Inflammatory macrophage treated with lipopolysaccharide for 4 hours (primary cell): Measurements from ENCODE around the gene DRP2.
"Not testable (repeated sequence)": the region's sequence is repeated elsewhere in the genome, so short reads cannot be mapped to it uniquely, and the experiment has no call there.

Experiments
- DNase-seq: peaks from one replicate; pipeline ENCODE4 v3.0.0-alpha.2; 2020

DRP2 gene

GRCh38 chrX:101237041-101237440, 17.5 kb downstream of the DRP2 start:
- DNase-seq = no peak

DNA sequence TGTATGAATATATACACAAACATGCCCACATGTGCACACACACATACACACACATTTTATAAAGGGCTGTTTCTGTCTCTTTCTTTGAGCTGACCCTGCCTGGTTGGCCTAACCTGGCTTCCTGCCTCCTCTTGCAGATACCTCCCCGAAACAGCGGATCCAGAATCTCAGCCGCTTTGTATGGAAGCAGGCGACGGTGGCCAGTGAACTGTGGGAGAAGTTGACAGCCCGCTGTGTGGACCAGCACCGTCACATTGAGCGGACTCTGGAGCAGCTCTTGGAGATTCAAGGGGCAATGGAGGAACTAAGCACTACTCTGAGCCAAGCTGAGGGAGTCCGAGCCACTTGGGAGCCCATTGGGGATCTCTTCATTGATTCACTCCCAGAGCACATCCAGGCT, 21.9 kb downstream of the DRP2 start:
- no peak for DNase-seq

DNA sequence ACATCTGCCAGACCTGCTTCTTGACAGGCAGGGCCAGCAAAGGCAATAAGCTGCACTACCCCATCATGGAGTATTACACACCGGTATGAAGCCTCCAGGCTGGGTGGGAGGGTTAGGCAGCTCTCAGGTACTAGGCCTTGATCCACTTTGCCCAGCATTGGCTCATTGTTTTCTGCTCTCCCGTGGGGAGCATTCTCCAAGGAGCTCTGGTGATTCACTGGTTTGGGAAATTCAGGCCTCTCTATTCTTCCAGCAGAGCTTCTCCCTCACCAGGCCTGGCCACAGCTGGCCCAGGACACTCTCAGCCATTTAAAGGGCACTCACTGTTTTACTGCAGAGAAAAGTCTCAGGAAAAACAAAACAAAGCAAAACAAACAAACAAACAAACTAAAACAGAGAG, 33.0 kb downstream of the DRP2 start:
- no peak for DNase-seq

DNA sequence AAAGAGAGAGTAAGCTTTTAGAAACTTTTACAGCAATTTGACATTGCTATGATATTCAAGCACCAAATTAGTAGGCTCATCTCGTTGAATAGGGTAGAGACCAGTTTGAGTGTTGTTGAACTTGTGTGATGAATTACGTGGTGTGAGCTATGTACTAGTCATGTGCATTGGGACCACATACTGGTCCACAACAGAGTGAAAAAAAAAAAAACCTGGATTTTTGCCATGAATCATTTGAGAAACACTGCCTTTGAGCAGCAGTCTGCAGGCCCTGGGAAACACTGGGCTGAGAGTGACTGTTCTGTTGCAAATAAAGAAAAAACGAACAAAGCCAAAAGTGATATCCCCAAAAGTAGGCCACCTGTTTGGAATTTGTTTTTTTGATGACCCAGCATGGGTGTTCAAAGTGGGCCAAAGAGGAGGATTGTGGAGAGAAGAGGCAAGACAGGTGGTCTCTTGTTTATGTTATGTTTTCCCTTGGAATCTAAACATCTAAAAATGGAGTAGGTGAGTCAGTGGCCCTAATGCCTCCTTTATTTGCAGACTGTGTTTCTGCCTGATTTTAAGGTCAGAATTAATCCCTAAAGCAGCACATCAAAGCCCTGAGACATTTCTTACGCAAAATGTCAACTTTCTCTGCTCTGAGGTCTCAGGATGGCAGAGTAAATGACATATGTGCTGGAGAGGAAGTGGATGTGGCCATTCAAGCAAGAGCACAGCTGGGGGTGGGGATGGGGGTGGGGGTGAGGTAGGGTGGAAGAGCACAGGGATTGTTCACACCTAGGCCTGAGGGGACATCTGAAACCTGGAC, 38.1 kb downstream of the DRP2 start:
- no peak for DNase-seq

- DNase-seq = no peak
Measured at GRCh38 chrX:101258259-101258581, 38.6 kb downstream of the DRP2 start.

DNA sequence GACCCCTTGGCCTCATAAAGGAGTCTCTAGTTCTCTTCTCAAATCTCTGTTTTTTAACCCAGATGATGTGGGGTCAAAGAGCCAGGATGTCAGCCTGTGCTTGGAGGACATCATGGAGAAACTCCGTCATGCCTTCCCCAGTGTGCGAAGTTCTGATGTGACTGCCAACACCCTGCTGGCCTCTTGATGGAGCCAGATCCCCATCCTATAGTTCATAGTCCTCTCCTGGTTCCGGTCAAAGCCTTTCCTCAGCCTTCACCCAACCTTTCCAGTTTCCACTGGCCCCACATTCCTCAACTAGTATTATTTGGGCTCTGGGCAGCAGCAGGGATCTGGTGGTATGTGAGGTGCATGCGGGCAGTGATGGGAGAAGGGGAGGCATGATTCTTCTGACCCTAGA, 40.8 kb downstream of the DRP2 start:
- no peak for DNase-seq

DNA sequence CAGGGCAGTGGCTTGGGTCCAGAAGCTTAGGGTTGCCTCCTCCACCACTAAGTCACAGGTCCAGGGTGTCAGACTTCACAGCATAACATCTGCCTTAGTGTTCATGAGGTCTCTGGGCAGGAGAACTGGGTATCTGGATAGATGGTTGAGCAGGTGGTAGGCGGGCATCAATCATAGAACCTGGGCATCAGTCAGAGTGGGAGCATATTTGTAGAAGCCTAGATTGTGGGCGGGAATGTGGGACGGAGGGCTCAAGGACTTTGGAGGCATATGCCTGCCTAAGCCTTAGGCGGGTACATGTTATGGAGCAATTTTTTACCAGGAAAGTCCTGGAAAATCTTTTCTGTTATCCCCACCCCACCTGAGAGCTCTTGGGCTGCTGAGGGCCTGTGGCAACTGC, 43.0 kb downstream of the DRP2 start:
- no peak for DNase-seq

- DNase-seq = no peak
Measured at GRCh38 chrX:101263766-101264165, 44.2 kb downstream of the DRP2 start.

GRCh38 chrX:101265869-101266428, 46.4 kb downstream of the DRP2 start:
- no peak for DNase-seq

DNA sequence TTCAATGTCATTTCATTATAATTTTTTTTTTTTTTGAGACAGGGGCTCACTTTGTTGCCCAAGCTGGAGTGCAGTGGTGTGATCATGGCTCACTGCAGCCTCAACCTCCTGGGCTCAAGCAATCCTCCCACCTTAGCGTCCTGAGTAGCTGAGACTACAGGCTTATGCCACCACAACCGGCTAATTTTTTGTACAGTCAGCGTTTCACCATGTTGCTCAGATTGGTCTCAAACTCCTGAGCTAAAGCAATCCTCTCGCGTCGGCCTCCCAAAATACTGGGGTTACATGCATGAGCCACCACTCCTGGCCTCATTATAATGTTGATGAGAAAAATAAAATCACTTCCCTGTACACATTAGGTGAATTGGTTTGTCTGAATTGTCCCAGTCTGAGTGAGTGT, 54.6 kb downstream of the DRP2 start:
- DNase-seq = no peak

GRCh38 chrX:101276238-101276637, 56.7 kb downstream of the DRP2 start:
- no peak for DNase-seq

DNA sequence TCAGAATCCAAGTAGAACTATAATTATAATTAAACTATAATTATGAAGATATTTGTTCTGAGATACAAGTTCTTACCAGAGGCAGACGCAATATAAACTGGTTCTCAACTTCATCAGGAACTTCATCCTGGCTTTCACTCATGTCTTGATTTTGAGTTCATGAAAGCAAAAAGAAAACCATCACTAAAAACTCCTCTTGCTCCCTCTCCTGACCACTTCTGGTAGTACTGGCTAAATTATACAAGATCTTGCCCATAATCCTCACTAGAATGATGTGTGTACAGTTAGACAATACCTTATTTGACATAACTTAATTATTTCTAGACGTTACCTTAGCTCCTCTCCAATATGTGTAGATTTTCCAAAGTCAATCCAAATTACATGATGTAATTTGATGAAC, 67.8 kb downstream of the DRP2 start:
- DNase-seq = peak; percentile 11

DNA sequence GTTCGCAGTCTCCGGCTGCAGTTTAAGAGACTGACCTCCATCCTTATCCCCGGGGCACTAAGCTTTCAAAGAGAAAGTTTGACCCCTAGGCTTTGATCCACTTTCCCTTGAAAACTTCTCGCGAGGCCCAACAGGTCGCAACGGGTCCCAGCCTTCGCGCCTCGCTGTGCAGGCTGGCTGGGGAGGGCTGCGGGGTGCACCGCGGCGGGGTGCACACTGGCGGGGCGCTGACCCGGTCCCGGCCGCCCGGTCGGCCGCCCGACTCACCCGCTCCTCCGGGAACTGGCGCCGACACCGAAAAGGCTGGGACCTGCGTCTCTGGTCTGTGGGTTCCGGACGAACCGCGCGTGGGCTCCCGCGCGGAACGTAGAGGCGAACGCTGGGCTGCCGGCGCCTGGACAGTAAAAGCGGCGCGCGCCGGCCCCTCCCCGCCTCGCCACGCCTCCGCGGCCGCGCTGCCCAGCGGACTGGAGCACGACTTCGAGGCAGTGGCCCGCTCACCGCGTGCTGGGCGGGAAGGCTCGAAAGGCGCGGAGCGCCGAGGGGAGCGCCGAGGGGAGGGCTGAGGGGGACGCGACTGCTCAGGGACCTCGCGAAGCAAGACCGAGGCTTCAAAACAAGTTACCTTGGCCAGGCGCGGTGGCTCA, 71.5 kb downstream of the DRP2 start, which contains the start of gene TAF7L:
TAF7L (minus strand) TSS at position 378 of the 647 bp plus-strand sequence. CDS start 3,791 bp downstream, outside the sequence.
- DNase-seq = no peak

DNA sequence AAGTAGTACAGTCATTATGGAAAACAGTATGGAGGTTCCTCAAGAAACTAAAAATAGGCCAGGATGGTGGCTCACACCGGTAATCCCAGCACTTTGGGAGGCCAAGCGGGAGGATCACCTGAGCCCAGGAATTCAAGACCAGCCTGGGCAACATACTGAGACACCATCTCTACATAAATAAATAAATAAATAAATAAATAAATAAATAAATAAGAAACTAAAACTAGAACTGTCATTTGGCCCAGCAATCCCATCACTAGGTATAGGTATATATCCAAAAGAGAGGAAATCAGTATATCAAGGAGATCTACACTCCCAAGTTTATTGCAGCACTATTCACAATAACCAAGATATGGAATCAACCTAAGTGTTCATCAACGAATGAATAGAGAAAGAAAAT, 76.0 kb downstream of the DRP2 start:
- DNase-seq = not testable (repeated sequence)

- no peak for DNase-seq
Measured at GRCh38 chrX:101303790-101304189, 84.2 kb downstream of the DRP2 start.
